Hematopoietic multipotent progenitor cell treated with erythropoietin and hydrocortisone succinate and interleukin-3 and kit ligand, for 6 days (in vitro differentiated cells): ENCODE data around the gene PPP1R27.

Experiments
- DNase-seq: peaks from one replicate; pipeline ENCODE4 v3.0.0-alpha.2; 2015

PPP1R27 gene

GRCh38 chr17:81834831-81835267 lies at the start of gene PPP1R27:
Gene PPP1R27, minus strand, starts transcription at chr17:81835050. Its CDS starts 97 bp downstream, at chr17:81834953.
- DNase-seq: no peak

- no peak for DNase-seq
Measured at GRCh38 chr17:81884520-81884919, 49.7 kb upstream of the PPP1R27 start.

GRCh38 chr17:81879121-81879520 lies 44.3 kb upstream of the PPP1R27 start:
- DNase-seq: no peak

GRCh38 chr17:81878294-81878693 lies 43.4 kb upstream of the PPP1R27 start:
- DNase-seq: no peak

- DNase-seq: no peak
Measured at GRCh38 chr17:81877569-81877968, 42.7 kb upstream of the PPP1R27 start.

GRCh38 chr17:81871387-81872230 lies 36.8 kb upstream of the PPP1R27 start:
- DNase-seq: peak; percentile 94

GRCh38 chr17:81870981-81871386 lies 36.1 kb upstream of the PPP1R27 start, which contains the start of gene ARHGDIA:
Gene ARHGDIA, minus strand, starts transcription at chr17:81871337. Its CDS starts 1,407 bp downstream, at chr17:81869930.
- DNase-seq: peak; percentile 25

GRCh38 chr17:81870131-81870980 lies 35.5 kb upstream of the PPP1R27 start:
- DNase-seq: peak; percentile 52

GRCh38 chr17:81869221-81870130 lies 34.6 kb upstream of the PPP1R27 start:
- peak; percentile 46 for DNase-seq

GRCh38 chr17:81868674-81869220 lies 33.9 kb upstream of the PPP1R27 start:
- DNase-seq: no peak

GRCh38 chr17:81867991-81868673 lies 33.3 kb upstream of the PPP1R27 start:
- DNase-seq: peak; percentile 18

GRCh38 chr17:81867170-81867990 lies 32.5 kb upstream of the PPP1R27 start:
- DNase-seq: peak; percentile 51

GRCh38 chr17:81866440-81867169 lies 31.8 kb upstream of the PPP1R27 start:
- DNase-seq: no peak

- DNase-seq: no peak
Measured at GRCh38 chr17:81865733-81866439, 31.0 kb upstream of the PPP1R27 start.

GRCh38 chr17:81865358-81865732 lies 30.5 kb upstream of the PPP1R27 start:
- DNase-seq: no peak

- DNase-seq: no peak
Measured at GRCh38 chr17:81863833-81864768, 29.3 kb upstream of the PPP1R27 start.

- DNase-seq: peak; percentile 42
Measured at GRCh38 chr17:81863123-81863675, 28.3 kb upstream of the PPP1R27 start.
